Bronchial epithelial cell (primary cell): ENCODE results near the gene GOLGA8S. TPM values are rescaled to one million over a fixed set of nuclear protein-coding genes. Genes with fewer than 3 reads are reported as not detected.
"Not testable (repeated sequence)": the region's sequence is repeated elsewhere in the genome, so short reads cannot be mapped to it uniquely, and the experiment has no call there.

Source experiments
- DNase-seq: peaks from one replicate; pipeline ENCODE4 v3.0.0-alpha.2; 2010; ENCODE audit warnings: low read depth
- FAIRE-seq: peaks from 2 replicates; lab custom pipeline; 2011; peaks lifted over from hg19 to GRCh38; lab: Jason Lieb, UNC
- H3K27me3 ChIP-seq: 2 replicates; pipeline ENCODE4 v1.5.1; 2011; ENCODE audit warnings: low read length; ENCODE audit not compliant: control insufficient read depth, insufficient read depth
- H3K36me3 ChIP-seq: 2 replicates; pipeline ENCODE4 v1.5.1; 2011; ENCODE audit warnings: low read length; ENCODE audit not compliant: control insufficient read depth, insufficient read depth
- H3K4me3 ChIP-seq: 2 replicates; pipeline ENCODE4 v1.5.1; 2011; ENCODE audit warnings: mild to moderate bottlenecking, low read depth, low read length, control low read depth
- CTCF ChIP-seq: IDR thresholded peaks from 2 replicates; pipeline ENCODE4 v1.5.1; 2011; ENCODE audit warnings: mild to moderate bottlenecking, moderate library complexity, low read length, control low read depth, inconsistent platforms; ENCODE audit not compliant: insufficient read depth, severe bottlenecking
- total RNA-seq: library from RNA; depleted of rRNA; stranded (reverse); fragments of >200 nt; gene quantifications from 2 replicates; pipeline ENCODE4 v1.2.1, GENCODE V29; 2014

Gene GOLGA8S
- total RNA-seq, result under 0.01 TPM in 1 of 2 replicates, not detected in the other

GRCh38 chr15:23354448-23354847 is at the start of gene GOLGA8S:
TSS of gene GOLGA8S (plus strand) at chr15:23354748. CDS start at chr15:23354810, 62 bp downstream.
- not testable (repeated sequence) for H3K36me3 ChIP-seq, DNase-seq, H3K4me3 ChIP-seq, FAIRE-seq, H3K27me3 ChIP-seq

- DNase-seq, H3K4me3 ChIP-seq, H3K36me3 ChIP-seq, H3K27me3 ChIP-seq, FAIRE-seq: not testable (repeated sequence)
Observed at GRCh38 chr15:23304805-23305204, 49.7 kb upstream of the GOLGA8S start.

GRCh38 chr15:23305921-23306320 is 48.6 kb upstream of the GOLGA8S start:
- not testable (repeated sequence) for H3K4me3 ChIP-seq, H3K27me3 ChIP-seq, DNase-seq, H3K36me3 ChIP-seq, FAIRE-seq

GRCh38 chr15:23311233-23311632 is 43.3 kb upstream of the GOLGA8S start:
- not testable (repeated sequence) for H3K27me3 ChIP-seq, FAIRE-seq, DNase-seq, H3K4me3 ChIP-seq
- H3K36me3 ChIP-seq, result peaks cover 13% of the 10 kb centered on the region

- not testable (repeated sequence) for DNase-seq, H3K36me3 ChIP-seq, FAIRE-seq, H3K4me3 ChIP-seq, H3K27me3 ChIP-seq
Observed at GRCh38 chr15:23334096-23334495, 20.5 kb upstream of the GOLGA8S start, which contains the start of gene GOLGA6L26. TSS of gene GOLGA6L26 (minus strand) at chr15:23334196. CDS start at chr15:23334135, 61 bp downstream.

- DNase-seq, H3K36me3 ChIP-seq, FAIRE-seq, H3K27me3 ChIP-seq, H3K4me3 ChIP-seq: not testable (repeated sequence)
Observed at GRCh38 chr15:23362622-23363021, 8.1 kb downstream of the GOLGA8S start.

- DNase-seq, FAIRE-seq, H3K36me3 ChIP-seq, H3K27me3 ChIP-seq, H3K4me3 ChIP-seq: not testable (repeated sequence)
Observed at GRCh38 chr15:23364261-23364660, 9.7 kb downstream of the GOLGA8S start.

- FAIRE-seq (no peak), DNase-seq (no peak)
- Histone ChIP-seq H3K4me3 (no peak overlapping the region), H3K36me3 (no peaks in the 10 kb centered on the region), H3K27me3 (no peaks in the 10 kb centered on the region)
- TF ChIP-seq CTCF, result no peak
Observed at GRCh38 chr15:23370578-23370977, 16.0 kb downstream of the GOLGA8S start.

GRCh38 chr15:23371134-23371533 is 16.6 kb downstream of the GOLGA8S start:
- DNase-seq, H3K4me3 ChIP-seq, H3K36me3 ChIP-seq, FAIRE-seq, H3K27me3 ChIP-seq: not testable (repeated sequence)

GRCh38 chr15:23371868-23372267 is 17.3 kb downstream of the GOLGA8S start:
- not testable (repeated sequence) for FAIRE-seq, H3K36me3 ChIP-seq, H3K27me3 ChIP-seq, H3K4me3 ChIP-seq, DNase-seq
